ENCODE measurements around the gene TMEM26. TPM values are rescaled to one million over a fixed set of nuclear protein-coding genes. Genes with fewer than 3 reads are reported as not detected.
A peak's percentile ranks its signal among the peaks of the same experiment; 100 is the strongest.
"Not testable (repeated sequence)": the region's sequence is repeated elsewhere in the genome, so short reads cannot be mapped to it uniquely, and the experiment has no call there.

TMEM26 gene
- total RNA-seq, 1 experiment from 2014 or later = not detected

- no peak for DNase-seq (ENCODE audit: extremely low read depth, low read depth)
Measured at GRCh38 chr10:61406736-61407135, 46.4 kb downstream of the TMEM26 start.

- DNase-seq (ENCODE audit: extremely low read depth, low read depth) = no peak
Measured at GRCh38 chr10:61406242-61406641, 46.9 kb downstream of the TMEM26 start.

- no peak for DNase-seq (ENCODE audit: extremely low read depth, low read depth)
Measured at GRCh38 chr10:61404751-61405150, 48.4 kb downstream of the TMEM26 start.

- DNase-seq (ENCODE audit: extremely low read depth, low read depth) = no peak
Measured at GRCh38 chr10:61400524-61400923, 52.7 kb downstream of the TMEM26 start.

GRCh38 chr10:61399406-61399805 lies 53.8 kb downstream of the TMEM26 start:
- DNase-seq (ENCODE audit: extremely low read depth, low read depth) = no peak

GRCh38 chr10:61398366-61399129 lies 54.6 kb downstream of the TMEM26 start:
- DNase-seq (ENCODE audit: extremely low read depth, low read depth) = no peak

GRCh38 chr10:61397175-61397986 lies 55.8 kb downstream of the TMEM26 start:
- DNase-seq (ENCODE audit: extremely low read depth, low read depth) = peak; percentile 12

- no peak for DNase-seq (ENCODE audit: extremely low read depth, low read depth)
Measured at GRCh38 chr10:61391281-61391680, 61.9 kb downstream of the TMEM26 start.

GRCh38 chr10:61390851-61391250 lies 62.3 kb downstream of the TMEM26 start:
- DNase-seq (ENCODE audit: extremely low read depth, low read depth) = no peak

GRCh38 chr10:61389887-61390286 lies 63.3 kb downstream of the TMEM26 start:
- DNase-seq (ENCODE audit: extremely low read depth, low read depth) = no peak

GRCh38 chr10:61388986-61389385 lies 64.2 kb downstream of the TMEM26 start:
- DNase-seq (ENCODE audit: extremely low read depth, low read depth) = not testable (repeated sequence)

GRCh38 chr10:61385231-61386001 lies 67.8 kb downstream of the TMEM26 start:
- DNase-seq (ENCODE audit: extremely low read depth, low read depth) = no peak

GRCh38 chr10:61381153-61381552 lies 72.0 kb downstream of the TMEM26 start:
- DNase-seq (ENCODE audit: extremely low read depth, low read depth) = not testable (repeated sequence)

- no peak for DNase-seq (ENCODE audit: extremely low read depth, low read depth)
Measured at GRCh38 chr10:61378865-61379264, 74.3 kb downstream of the TMEM26 start.

- DNase-seq (ENCODE audit: extremely low read depth, low read depth) = no peak
Measured at GRCh38 chr10:61376908-61377368, 76.2 kb downstream of the TMEM26 start.

- no peak for DNase-seq (ENCODE audit: extremely low read depth, low read depth)
Measured at GRCh38 chr10:61376377-61376776, 76.8 kb downstream of the TMEM26 start.

- no peak for DNase-seq (ENCODE audit: extremely low read depth, low read depth)
Measured at GRCh38 chr10:61366365-61366764, 86.8 kb downstream of the TMEM26 start.

- no peak for DNase-seq (ENCODE audit: extremely low read depth, low read depth)
Measured at GRCh38 chr10:61364619-61365018, 88.6 kb downstream of the TMEM26 start.

- no peak for DNase-seq (ENCODE audit: extremely low read depth, low read depth)
Measured at GRCh38 chr10:61363006-61363405, 90.2 kb downstream of the TMEM26 start.

- no peak for DNase-seq (ENCODE audit: extremely low read depth, low read depth)
Measured at GRCh38 chr10:61359452-61359851, 93.7 kb downstream of the TMEM26 start.

GRCh38 chr10:61357687-61358086 lies 95.5 kb downstream of the TMEM26 start:
- DNase-seq (ENCODE audit: extremely low read depth, low read depth) = no peak

Data from NCI-H460 (cell line).